HG03175 (cell line): ENCODE results near the gene MAP7.
"Not testable (repeated sequence)": the region's sequence is repeated elsewhere in the genome, so short reads cannot be mapped to it uniquely, and the experiment has no call there.

Experiments used
- ATAC-seq: cut with Tn5 transposase; IDR thresholded peaks from one replicate; pipeline ENCODE4 v1.9.1; 2021; ENCODE audit warnings: mild to moderate bottlenecking, moderate library complexity; ENCODE audit not compliant: unreplicated experiment

MAP7 gene

DNA sequence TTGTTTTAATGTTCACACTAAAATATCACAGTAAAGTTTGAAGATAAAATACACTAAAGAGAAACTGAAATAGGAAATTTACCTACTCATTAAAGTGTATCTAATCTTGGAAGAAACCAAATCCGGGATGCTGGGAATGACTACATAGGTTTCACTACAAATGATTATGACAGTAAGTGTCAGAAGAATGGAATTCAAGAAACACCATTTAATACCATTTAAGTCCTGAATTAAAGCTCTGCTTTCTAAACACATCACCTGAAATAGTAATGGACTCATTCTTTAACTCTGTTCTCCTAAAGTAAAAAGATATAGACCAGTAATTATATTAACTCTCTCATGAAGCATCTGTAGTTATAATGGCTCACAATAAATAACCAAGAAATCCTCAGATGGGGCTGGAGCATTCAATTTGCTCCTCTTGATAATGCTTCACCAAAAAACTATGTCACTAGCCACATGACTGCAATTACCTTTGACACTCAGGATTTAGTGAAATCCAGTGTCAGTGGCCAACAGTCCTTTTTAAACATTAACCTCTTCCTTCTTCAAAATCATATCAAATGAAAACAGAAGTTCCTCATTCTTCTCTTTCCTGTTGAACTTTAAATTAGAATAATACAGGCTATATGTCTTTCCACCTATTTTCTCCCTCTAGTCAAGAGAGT, 41.4 kb downstream of the MAP7 start:
- ATAC-seq, result no peak

DNA sequence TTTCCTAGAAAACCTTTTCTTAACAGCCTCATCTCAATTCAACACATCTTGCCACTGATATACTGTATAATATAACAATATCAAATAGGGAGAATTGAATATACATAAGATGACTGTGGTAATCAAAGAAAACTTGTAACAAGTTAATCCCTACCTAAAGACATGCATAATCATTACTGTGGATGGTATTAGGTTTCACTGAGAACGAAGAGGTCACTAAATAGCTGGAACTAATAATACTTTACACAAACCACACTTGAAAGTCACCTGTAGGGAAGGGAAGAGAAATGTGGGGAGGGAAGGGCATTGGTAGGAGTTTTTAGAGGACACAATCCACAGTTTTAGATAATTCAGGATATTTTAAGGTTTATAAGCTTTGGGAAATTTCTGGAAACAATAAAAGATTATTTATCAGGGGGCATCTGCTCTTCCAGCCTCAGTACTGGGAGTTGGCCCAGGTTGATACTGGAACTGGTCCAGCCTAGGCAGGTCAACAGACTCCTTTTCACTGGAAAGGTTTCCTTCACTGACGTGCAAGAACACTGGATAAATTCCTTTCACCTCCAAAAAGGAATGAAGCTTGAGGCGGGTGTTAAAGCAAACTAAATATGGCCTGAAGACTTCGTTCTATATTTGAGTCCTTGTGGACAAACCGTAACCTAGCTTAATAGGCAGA, 44.0 kb downstream of the MAP7 start:
- ATAC-seq, result no peak

DNA sequence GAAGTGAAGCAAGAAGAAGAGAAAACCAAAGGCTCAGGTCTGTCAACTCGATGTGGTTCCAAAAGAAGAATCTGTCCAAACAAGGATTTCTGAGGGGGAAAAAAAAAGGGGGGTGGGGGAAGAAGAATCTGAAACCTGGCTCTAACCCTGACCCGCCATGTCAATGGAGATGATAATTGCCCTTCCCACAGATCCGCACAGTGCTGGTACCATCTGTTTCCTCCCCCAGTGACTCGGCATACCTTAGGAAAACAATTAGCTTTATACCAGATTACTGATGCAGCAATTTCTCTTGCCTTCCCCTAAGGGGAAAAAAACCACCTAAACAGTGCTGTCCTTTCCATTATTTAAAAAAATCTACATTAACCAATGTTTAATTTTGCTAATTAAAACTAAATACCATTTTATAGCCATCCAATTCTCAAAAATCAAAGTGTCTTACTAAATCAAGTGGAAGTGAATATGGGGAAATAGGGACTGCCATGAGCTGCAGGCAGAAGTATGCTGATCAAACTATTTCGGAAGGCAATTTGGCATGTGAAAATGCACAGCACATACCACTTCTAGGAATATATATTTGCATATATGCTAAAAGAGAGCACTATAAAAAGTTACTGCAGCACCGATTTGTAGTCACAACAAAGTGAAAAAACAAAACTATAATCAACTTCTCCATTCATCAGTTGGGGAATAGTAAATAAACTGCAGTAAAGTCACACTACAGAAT, 46.8 kb downstream of the MAP7 start:
- no peak for ATAC-seq

DNA sequence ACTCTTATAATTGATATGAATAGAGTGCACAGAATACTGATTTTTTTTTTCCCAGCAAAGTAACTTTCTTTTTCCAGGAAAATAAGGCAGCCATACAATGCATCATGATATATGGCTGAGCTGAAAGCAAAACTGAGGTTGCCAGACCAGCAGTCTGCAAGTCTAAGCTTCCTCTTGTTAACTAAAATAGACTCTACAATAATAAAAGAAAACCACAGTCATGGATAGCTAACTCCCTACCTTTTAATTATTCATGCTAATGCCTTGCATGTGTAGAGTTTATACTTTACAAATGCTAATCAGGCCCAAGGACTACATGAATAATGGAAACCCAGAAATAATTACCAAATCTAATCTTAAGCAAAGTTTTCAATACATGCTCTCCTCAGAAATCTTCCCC, 47.4 kb downstream of the MAP7 start:
- ATAC-seq, result no peak

DNA sequence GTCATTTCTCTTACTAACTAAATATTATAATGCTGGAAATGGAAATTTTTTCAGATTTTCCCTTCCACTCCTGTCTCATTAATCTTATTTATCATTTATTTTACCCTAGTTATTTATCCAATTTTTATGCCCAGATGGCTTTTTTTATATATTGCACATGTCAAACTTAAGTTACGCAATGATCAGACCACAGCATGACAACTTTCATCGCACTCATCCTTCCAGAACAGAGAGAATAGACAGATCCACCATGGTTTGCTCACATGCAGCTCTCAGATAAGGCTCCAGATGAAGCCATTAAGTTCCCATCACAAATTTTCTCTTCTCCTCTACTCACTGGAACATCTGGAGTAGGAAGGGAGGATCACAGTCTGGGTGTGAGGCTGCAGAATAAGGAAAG, 48.7 kb downstream of the MAP7 start:
- ATAC-seq, result no peak

DNA sequence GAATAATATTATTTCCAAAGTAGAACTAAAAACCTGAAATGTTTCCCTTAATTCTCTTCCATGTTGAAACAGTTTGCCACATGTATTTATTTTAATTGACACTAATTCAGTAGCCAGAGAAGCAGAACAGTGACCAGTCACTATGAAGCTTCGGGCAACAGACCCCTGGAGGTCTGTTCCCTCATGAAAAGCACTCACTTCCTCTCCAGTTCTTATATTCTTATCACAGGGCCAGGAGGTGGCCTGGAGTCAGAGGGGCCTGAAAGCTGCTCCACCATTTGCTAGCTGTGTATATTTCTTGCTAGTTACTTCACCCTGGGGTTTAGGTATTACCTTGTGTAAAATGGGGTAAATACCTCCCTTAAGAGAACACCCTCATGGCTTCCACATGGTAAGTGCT, 49.1 kb downstream of the MAP7 start:
- no peak for ATAC-seq

DNA sequence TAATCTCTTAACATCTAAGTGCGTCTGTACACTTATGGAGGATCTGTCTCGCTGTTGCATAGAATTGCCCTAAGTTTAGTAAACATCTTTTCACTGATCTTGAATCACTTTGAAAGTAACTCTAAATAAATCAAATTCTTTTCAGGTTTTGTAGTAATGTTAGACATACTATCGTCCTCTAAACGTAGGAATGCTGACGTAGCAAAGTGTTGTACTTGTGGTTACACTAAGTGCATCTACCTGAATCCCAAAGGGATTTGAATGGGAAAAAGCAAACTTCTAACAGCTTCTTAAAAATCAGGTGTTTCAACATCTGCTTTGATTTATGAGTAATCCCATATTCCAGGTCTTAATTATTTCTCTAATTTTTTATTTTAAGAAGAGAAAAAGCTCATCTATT, 49.8 kb downstream of the MAP7 start:
- ATAC-seq, result no peak

DNA sequence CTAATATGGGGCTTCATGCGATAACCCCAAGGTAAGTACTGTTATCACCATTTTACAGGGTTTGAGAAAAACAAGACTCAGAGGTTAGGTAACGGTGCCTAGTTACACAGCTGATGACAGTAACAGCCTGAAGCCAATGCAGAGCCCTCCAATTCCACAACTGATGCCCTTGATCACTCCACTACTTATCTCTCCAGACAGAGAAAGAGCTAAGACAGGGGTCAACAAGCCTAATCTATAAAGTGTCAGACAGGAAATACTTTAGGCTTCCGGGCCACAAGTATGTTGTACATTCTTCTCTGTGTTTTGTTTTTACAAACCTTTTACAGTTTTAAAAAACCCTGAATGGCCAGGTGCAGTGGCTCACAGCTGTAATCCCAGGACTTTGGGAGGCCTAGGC, 50.9 kb downstream of the MAP7 start:
- ATAC-seq, result no peak

DNA sequence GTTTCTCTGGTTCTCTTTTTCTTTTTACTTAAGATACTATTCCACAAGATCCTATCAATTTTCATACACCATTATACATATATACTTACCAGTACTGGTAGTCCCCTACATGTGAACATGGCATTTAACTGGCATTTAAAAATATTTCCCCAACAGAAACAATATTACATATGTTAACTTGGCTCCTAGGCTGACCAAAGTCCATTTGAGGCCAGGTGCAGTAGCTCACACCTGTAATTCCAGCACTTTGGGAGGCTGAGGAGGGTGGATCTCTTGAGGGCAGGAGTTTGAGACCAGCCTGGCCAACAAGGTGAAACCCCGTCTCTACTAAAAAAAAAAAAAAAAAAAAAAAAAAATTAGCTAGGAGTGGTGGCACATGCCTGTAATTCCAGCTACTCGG, 53.8 kb downstream of the MAP7 start:
- not testable (repeated sequence) for ATAC-seq

DNA sequence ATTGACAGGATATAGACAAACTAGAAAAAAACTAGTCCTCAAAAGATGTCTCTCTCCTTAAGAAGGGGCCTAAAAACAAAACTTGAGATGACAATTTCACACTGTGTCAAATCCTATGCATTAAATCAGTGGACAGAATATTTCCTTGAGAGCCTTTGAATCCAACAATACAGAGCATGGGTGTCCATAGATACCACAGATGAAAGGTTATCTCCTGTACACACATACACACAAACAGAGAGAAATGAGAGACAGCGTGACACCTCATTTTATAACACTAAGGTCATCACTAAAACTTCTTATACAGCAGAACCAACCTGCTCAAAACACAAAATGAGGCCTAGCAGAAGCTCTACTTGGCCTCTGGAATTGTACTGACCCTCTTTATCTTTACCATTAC, 55.5 kb downstream of the MAP7 start:
- no peak for ATAC-seq

DNA sequence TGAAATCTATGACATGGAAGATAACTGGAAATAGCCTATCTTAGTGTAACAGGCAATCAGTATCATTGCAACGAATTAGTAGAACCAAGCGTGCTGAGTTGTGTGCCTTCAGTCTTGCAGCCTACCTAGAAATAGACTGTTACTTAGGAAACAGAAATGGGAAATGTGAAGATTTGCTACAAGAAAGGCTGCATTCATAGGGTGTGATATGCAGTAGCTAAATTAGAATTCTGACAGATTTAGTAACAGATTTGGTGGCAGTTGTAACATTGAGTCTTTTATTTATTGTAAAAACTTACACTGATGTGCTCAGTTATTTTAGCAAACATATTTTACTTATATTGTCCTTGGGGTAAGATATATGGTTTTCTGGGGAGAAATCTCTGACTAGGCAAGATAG, 56.2 kb downstream of the MAP7 start:
- no peak for ATAC-seq

DNA sequence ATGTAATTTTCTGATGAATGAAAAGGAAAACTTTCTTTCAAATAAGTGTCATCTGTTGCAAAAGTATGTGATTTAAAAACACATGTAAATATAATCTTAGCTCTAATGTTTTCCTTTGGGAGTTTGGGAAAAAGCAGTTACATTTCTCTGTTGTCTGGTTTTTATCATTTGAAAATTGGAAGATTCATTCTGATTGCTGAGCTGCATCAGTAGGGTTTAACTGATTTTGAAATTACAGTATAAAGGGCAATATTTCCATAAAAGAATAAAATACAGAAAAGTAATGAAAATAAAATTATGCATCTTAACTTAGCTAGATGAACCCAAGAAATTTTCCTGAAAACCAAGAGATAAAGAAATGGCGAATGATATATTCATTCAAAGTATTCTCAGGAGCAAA, 57.8 kb downstream of the MAP7 start:
- ATAC-seq, result no peak

DNA sequence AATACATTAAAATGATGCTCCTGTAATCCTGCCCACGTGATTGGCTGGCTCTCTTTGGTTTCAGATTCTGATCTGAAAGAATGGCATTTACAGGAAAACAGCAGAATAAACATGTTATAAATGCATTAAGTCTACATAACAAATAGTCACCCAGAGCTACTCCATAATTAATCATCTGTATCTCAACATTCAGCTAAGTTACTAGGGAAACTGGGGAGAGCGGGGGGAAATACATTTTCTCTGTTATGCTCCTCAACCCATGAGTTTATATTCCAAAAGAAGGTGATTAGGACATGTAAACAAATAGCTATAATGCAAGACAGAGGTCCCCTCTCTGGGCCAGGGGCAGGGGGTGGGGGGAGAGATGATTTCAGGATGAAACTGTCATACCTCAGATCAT, 58.5 kb downstream of the MAP7 start:
- no peak for ATAC-seq

DNA sequence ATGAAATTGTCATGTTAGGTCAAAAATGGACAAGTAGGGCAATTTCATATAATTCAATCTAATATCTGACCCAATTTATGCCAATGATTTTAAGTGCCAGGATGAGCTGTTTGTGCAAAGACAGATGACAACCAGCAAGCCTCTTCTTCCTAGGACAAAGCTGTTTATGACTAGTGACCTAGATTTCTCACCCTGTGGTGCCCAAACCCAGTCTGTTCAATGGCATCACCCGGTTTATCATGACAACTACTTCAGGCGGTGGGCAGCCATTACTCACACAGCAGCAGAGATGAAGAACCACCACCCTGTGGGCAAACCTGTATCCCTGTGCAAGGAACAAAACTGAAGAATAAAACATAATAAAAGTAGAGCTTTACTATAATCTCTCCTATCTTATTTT, 59.0 kb downstream of the MAP7 start:
- no peak for ATAC-seq

DNA sequence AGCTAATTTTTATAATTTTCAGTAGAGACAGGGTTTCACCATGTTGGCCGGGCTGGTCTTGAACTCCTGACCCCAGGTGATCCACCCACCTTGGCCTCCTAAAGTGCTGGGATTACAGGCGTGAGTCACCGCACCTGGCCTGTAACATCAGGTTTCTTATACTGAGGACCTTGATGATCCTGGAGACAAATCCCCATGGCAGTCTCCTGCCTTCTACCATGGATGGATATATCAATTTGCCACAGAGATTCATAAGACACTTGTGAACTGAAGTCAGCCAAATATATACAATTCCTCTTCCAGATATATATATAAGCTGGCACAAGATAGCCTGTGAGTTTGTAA, 60.6 kb downstream of the MAP7 start:
- not testable (repeated sequence) for ATAC-seq

DNA sequence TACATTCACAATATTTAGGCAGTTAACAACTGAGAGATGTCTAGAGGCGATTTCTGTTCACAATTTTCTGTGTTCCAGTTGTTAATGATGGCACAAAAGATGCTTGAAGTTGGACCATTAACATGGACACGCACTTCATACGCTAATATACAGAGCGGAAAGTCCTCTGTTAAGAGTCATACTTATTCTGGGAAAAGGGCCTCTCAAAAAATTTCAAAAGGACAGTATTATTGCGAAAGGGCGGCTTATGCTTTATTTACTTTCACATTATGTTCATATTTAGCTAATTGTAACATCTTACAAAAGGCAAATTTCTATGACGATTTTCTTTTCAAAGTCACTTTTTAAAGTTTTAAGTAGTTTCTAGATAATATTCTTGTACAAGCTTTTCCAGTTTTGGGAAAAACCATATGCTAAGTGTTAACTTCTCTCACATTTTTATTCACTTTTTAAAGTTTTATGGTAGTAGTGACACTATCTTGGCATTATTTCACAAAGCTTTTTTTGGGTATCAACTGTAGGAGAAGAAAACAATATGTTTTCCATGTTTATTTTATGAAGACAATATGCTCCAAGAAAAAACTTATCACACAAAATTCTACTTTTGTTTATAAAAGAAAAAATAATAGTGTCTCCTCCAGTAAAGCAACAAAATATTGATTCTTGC, 62.3 kb downstream of the MAP7 start:
- ATAC-seq, result no peak

DNA sequence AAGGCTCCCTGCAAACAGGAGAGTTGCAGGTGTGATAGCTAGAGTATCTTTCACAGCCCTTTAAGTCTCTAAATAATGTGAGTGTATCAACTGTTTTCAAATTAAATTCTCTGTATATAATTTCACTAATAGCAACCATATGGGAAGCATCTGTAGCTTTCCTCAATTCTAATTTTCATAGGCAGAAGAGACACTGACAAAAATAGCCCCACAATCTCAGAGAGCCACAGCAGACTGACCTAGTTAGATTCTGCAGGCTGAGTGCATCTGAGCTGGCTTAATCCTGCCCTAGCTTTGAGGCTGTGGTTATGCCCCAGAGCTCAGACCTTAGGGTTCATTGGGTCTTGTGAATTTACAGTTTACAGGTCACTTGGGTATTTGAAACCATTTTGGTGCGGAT, 63.9 kb downstream of the MAP7 start:
- ATAC-seq, result no peak

DNA sequence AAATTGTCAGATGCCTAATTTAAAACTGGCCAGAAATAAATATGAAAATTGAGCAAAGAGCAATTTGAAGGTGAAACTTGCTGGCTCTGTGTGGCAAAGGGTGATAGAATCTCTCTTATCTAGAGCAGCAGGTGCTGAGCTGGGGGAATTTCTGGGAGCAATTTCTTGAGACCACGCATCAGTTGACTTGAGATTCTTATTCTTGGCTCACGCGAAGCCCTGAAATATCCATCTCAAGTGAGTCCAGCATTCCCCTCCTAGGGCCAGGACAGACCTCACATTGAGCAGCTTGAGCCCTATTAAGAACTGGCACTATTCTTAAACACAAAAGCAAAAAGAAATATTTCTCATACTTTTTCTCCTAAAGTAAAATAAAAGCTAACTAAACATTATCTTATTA, 66.3 kb downstream of the MAP7 start:
- no peak for ATAC-seq

DNA sequence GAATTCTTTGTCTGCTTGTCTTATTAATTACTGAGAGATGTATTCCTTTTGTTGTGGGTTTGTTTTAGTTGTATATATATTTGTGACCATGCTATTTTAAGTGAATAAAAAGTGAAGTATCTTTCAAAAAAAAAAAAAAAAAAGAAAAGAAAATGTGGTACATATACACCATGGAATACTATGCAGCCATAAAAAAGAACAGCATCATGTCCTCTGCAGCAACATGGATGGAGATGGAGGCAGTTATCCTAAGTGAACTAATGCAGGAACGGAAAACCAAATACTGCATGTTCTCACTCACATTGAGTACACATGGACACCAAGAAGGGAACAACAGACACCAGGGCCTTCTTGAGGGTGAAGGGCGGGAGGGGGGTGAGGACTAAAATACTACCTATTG, 67.2 kb downstream of the MAP7 start:
- not testable (repeated sequence) for ATAC-seq

DNA sequence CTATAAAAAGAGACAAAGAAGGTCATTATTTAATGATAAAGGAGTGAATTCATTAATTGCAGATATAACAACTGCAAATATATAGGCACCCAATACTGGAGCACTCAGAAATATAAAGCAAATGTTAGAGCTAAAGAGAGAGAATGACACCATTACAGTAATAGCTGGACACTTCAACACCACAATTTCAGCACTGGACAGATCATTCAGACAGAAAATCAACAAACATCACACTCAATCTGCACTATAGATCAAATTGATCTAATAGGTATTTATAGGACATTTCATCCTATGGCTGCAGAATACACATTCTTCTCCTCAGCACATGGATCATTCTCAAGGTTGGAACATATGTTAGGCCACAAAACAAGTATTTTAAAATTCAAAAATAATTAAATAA, 72.7 kb downstream of the MAP7 start:
- ATAC-seq, result no peak

DNA sequence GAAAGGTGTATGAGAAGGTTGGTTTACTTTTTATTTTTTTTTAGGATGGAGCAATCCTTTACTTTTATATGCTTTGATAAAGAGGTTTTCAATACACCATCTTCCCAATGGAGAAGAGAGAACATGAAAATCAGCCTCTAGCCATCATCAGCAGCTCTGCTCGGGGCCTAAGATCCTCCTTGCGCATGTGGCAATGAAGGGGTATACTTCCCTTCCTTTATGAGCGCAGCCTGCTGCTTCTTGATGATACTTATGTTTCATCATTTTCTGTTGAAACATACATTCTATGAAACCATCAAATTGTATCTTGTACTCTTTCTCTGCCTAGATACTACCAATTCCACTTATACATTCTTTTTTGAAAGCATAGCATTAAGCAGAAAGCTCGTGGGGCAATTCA, 74.5 kb downstream of the MAP7 start:
- no peak for ATAC-seq

DNA sequence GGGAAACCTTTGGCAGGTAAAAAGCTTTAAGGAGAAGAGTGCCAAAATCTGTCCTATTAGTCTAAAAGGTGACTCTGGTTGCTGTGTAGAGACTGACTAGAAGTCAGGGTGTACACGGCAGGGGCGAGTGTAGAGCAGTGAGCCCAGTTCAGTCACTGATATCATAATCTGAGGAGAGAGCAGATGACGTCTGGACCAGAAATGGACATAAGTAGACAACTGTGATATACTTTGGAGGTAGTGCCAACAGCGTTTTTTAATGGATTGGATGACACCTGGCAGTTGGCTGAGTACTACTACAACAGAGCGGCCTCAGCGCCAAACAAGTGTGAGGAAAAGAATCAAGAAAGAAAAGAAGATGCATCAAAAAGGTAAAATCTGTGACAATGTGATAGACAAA, 76.0 kb downstream of the MAP7 start:
- ATAC-seq, result no peak
